Ammon's horn (tissue), 1 donor: Measurements from ENCODE around the gene SHANK1.
A peak's percentile ranks its signal among the peaks of the same experiment; 100 is the strongest.

Experiments used
- DNase-seq: peaks from one replicate; pipeline ENCODE4 v3.0.0-alpha.2; 2016; ENCODE audit warnings: low spot score

Gene SHANK1

GRCh38 chr19:50659318-50660087, 60.1 kb downstream of the SHANK1 start:
- no peak for DNase-seq

GRCh38 chr19:50658441-50659317, 60.9 kb downstream of the SHANK1 start:
- peak; percentile 86 for DNase-seq

GRCh38 chr19:50657712-50658440, 61.7 kb downstream of the SHANK1 start:
- DNase-seq: peak; percentile 99

GRCh38 chr19:50657222-50657669, 62.4 kb downstream of the SHANK1 start:
- no peak for DNase-seq

GRCh38 chr19:50654882-50655281, 64.7 kb downstream of the SHANK1 start:
- no peak for DNase-seq

- DNase-seq: no peak
Measured at GRCh38 chr19:50652722-50653121, 66.9 kb downstream of the SHANK1 start.

- no peak for DNase-seq
Measured at GRCh38 chr19:50651174-50651573, 68.4 kb downstream of the SHANK1 start.

- peak; percentile 24 for DNase-seq
Measured at GRCh38 chr19:50649433-50650391, 69.9 kb downstream of the SHANK1 start, which contains the start of gene C19orf81. TSS of gene C19orf81 (plus strand) at chr19:50649445. CDS start at chr19:50649445, 0 bp downstream.

GRCh38 chr19:50648659-50649058, 70.9 kb downstream of the SHANK1 start:
- no peak for DNase-seq

- no peak for DNase-seq
Measured at GRCh38 chr19:50647879-50648615, 71.6 kb downstream of the SHANK1 start.

GRCh38 chr19:50646074-50646807, 73.4 kb downstream of the SHANK1 start:
- no peak for DNase-seq

- DNase-seq: no peak
Measured at GRCh38 chr19:50645107-50645506, 74.5 kb downstream of the SHANK1 start.

GRCh38 chr19:50644315-50644915, 75.2 kb downstream of the SHANK1 start:
- no peak for DNase-seq

- no peak for DNase-seq
Measured at GRCh38 chr19:50640368-50640767, 79.2 kb downstream of the SHANK1 start.

- DNase-seq: peak; percentile 86
Measured at GRCh38 chr19:50639121-50640112, 80.2 kb downstream of the SHANK1 start, which contains the start of gene SYT3. TSS of gene SYT3 (minus strand) at chr19:50639881. CDS start at chr19:50637411, 2,470 bp downstream.

GRCh38 chr19:50638600-50638999, 81.0 kb downstream of the SHANK1 start:
- no peak for DNase-seq

- no peak for DNase-seq
Measured at GRCh38 chr19:50636317-50637085, 83.1 kb downstream of the SHANK1 start.
